Stomach (tissue), 9 donors: ENCODE results near the gene TWF2. TPM values are rescaled to one million over a fixed set of nuclear protein-coding genes. Genes with fewer than 3 reads are reported as not detected.

ENCODE experiments used
- DNase-seq, 2 donors: peaks; one replicate each; pipeline versions ENCODE4 v3.0.0 to v3.0.0-alpha.2; 2013 to 2019
- H3K27ac ChIP-seq, 5 donors: fragments of 200-600 bp in 4 of 5; sonication (generic) in 4 of 5; one replicate each; pipeline ENCODE4 v1.5.1; 2013 to 2019; ENCODE audit warnings: mild to moderate bottlenecking in 1 of 5, moderate library complexity in 1 of 5
- H3K27me3 ChIP-seq, 3 donors: fragments of 200-600 bp; sonication (generic); one replicate each; pipeline ENCODE4 v1.5.1; 2017 to 2019; ENCODE audit warnings: mixed run types in 1 of 3
- H3K36me3 ChIP-seq, 4 donors: fragments of 200-600 bp; sonication (generic); 1 replicate in 3 of 4; 2 replicates in 1 of 4; pipeline ENCODE4 v1.5.1; 2016 to 2019
- H3K4me1 ChIP-seq, 4 donors: fragments of 200-600 bp; sonication (generic); one replicate each; pipeline ENCODE4 v1.5.1; 2016 to 2019
- H3K4me3 ChIP-seq, 4 donors: fragments of 200-600 bp; sonication (generic) in 3 of 4; one replicate each; pipeline ENCODE4 v1.5.1; 2016 to 2019; ENCODE audit warnings: mild to moderate bottlenecking in 1 of 4
- H3K9me3 ChIP-seq, 4 donors: fragments of 200-600 bp; sonication (generic); one replicate each; pipeline ENCODE4 v1.5.1; 2016 to 2019
- EP300 ChIP-seq: sonication (generic); formaldehyde crosslinking; IDR thresholded peaks from one replicate; pipeline ENCODE4 v1.6.1; 2017; ENCODE audit warnings: antibody characterized with exemption
- POLR2A ChIP-seq, 4 donors: fragments of 450-650 bp; IDR thresholded peaks; one replicate each; pipeline ENCODE4 v1.6.1; 2016; ENCODE audit warnings: antibody characterized with exemption in 4 of 4, control low read depth in 2 of 4, mild to moderate bottlenecking in 1 of 4, moderate library complexity in 1 of 4
- POLR2AphosphoS5 ChIP-seq, 3 donors: sonication (generic); formaldehyde crosslinking; IDR thresholded peaks; one replicate each; pipeline ENCODE4 v1.6.1; 2016; ENCODE audit warnings: antibody characterized with exemption in 3 of 3
- WGBS, 5 donors: extraction: QIAGEN DNeasy Blood & Tissue Kit in 3 of 5; methylation state at CpG; one replicate each; pipeline versions ENCODE4 v1.1.5 to v1.1.7; 2013 to 2018; 5-methylcytosine and 5-hydroxymethylcytosine counted together
- intact Hi-C: fragments of 100-400 bp; cut with DNase I; formaldehyde crosslinking; loops from one replicate; pipeline ENCODE4 v1.15.1; 2023; ENCODE audit warnings: low total_unique reads
- polyA plus RNA-seq, 3 donors: library from polyadenylated mRNA; stranded (reverse); fragments of 200-250 nt; gene quantifications; one replicate each; pipeline ENCODE4 v1.2.3, GENCODE V29; 2013
- total RNA-seq, 5 donors: library from RNA; depleted of rRNA; stranded (reverse); fragments of >200 nt; gene quantifications; one replicate each; pipeline versions ENCODE4 v1.1.0 to v1.2.3, GENCODE V29; 2014 to 2016
- TF ChIP-seq, protein P1 (sequence below), 7 experiments: fragments of 450-650 bp in 4 of 7; fragments of 200-600 bp in 3 of 7; sonication (generic) in 3 of 7; IDR thresholded peaks; one replicate each; pipeline ENCODE4 v1.5.1; 2016 to 2019; ENCODE audit warnings: antibody characterized with exemption in 7 of 7, control low read depth in 2 of 7, mild to moderate bottlenecking in 1 of 7
- donor health status: healthy with polysubstance abuse.
- donor health status: Bipolar disorder and iron deficiency.
- donor health status: healthy.

Gene TWF2
- total and polyA plus RNA-seq, 8 donors, result 18.7 to 237 (median 40.0) TPM

DNA sequence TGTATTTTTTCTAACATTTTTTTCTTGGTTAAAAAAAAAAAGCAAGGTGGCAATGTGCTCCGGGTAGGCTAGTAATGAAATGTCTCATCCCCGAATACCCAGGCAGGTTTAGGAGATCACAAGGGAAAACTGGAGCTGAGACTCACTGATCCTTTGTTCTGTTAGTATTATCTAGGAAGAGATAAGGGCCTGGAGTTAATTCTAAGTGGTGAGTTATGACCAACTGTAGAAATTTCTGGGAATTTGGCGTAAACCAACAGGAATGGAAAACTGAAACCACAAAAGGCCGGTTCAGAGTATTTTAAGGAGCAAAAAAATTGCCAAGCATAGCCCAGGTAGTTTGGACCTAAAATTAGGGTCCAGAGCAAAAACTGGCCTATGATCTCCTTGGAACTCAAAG is 19.0 kb upstream of the TWF2 start:
- Histone ChIP-seq H3K4me3 (no peak overlapping the region), H3K4me1 (peaks cover 7 to 44% (median 25%) of the 10 kb centered on the region in 4 donors), H3K27me3 (no peaks in the 10 kb centered on the region), H3K27ac (no peak overlapping the region), H3K36me3 (peaks cover 91 to 100% (median 100%) of the 10 kb centered on the region in 4 donors), H3K9me3 (no peaks in the 10 kb centered on the region)
- intact Hi-C loops, result no loop called here
- no peak for TF ChIP-seq EP300
- no peak for TF ChIP-seq POLR2AphosphoS5 (IDR thresholded peaks at IDR 0.05)
- TF ChIP-seq, protein P1, sequence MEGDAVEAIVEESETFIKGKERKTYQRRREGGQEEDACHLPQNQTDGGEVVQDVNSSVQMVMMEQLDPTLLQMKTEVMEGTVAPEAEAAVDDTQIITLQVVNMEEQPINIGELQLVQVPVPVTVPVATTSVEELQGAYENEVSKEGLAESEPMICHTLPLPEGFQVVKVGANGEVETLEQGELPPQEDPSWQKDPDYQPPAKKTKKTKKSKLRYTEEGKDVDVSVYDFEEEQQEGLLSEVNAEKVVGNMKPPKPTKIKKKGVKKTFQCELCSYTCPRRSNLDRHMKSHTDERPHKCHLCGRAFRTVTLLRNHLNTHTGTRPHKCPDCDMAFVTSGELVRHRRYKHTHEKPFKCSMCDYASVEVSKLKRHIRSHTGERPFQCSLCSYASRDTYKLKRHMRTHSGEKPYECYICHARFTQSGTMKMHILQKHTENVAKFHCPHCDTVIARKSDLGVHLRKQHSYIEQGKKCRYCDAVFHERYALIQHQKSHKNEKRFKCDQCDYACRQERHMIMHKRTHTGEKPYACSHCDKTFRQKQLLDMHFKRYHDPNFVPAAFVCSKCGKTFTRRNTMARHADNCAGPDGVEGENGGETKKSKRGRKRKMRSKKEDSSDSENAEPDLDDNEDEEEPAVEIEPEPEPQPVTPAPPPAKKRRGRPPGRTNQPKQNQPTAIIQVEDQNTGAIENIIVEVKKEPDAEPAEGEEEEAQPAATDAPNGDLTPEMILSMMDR (IDR thresholded peaks at IDR 0.05), result no peak
- TF ChIP-seq POLR2A (IDR thresholded peaks at IDR 0.05), result no peak
- DNase-seq, result no peak
- WGBS, 5 donors, result 60 to 73% (median 72%) methylated on average over 4 of the region's 4 CpGs

DNA sequence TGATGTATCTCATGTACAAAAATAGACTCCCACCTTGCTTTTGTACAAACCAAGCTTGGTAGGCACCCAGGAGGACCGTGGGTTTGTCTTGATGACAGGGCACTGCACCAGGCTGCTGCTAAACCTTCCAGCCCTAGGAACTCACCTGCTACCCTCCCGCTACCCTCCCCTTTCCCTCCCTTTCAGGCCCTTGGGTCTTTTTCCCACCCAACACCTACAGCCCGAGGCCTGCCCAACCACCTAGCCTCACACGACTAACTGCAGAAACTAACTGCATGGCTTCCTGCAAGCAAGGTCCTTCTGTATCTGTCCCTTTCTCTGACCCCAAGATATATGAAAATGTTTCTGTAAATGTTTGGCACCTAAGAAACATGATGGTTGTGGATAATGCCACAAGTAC is 17.7 kb upstream of the TWF2 start:
- WGBS, 5 donors, result 74 to 85% (median 82%) methylated on average over 4 of the region's 4 CpGs
- H3K27ac ChIP-seq, result no peak overlapping the region
- H3K9me3 ChIP-seq, result no peaks in the 10 kb centered on the region
- no peak for DNase-seq
- no peak for TF ChIP-seq POLR2AphosphoS5 (IDR thresholded peaks at IDR 0.05)
- no peak for TF ChIP-seq EP300
- TF ChIP-seq, protein P1 (IDR thresholded peaks at IDR 0.05), result no peak
- no peak for TF ChIP-seq POLR2A (IDR thresholded peaks at IDR 0.05)
- H3K27me3 ChIP-seq, result no peaks in the 10 kb centered on the region
- peaks cover 7 to 39% (median 23%) of the 10 kb centered on the region in 4 donors for H3K4me1 ChIP-seq
- H3K36me3 ChIP-seq, result peaks cover 94 to 100% (median 99%) of the 10 kb centered on the region in 4 donors
- intact Hi-C loops, result no loop called here
- H3K4me3 ChIP-seq, result no peak overlapping the region

DNA sequence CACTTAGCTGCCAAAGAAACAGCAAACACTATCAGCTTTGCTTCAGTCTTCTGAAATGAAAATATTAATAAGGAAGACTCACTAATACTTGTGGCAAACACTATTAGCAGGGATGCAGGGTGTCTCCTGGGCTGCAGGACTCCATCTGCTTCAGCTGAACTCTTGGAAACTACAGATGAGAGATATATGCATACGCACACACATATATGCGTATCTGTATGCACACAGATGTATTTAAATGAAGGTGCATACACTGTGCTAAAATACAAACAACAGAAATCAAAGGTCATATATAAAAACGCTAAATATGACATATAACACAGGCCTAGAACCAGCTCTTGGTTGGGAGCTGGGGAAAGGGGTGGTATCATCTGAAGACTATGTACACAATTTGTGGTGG is 17.2 kb upstream of the TWF2 start:
- TF ChIP-seq, protein P1 (IDR thresholded peaks at IDR 0.05), result no peak
- TF ChIP-seq POLR2A (IDR thresholded peaks at IDR 0.05) (no peak), EP300 (no peak), POLR2AphosphoS5 (IDR thresholded peaks at IDR 0.05) (no peak)
- intact Hi-C loops, result no loop called here
- Histone ChIP-seq H3K4me3 (no peak overlapping the region), H3K27ac (no peak overlapping the region), H3K27me3 (no peaks in the 10 kb centered on the region), H3K9me3 (no peaks in the 10 kb centered on the region), H3K36me3 (peaks cover 89 to 100% (median 99%) of the 10 kb centered on the region in 4 donors), H3K4me1 (peaks cover 7 to 44% (median 23%) of the 10 kb centered on the region in 4 donors)
- DNase-seq, result no peak
- WGBS, 5 donors, result 71 to 86% (median 73%) methylated on average over 3 of the region's 3 CpGs

DNA sequence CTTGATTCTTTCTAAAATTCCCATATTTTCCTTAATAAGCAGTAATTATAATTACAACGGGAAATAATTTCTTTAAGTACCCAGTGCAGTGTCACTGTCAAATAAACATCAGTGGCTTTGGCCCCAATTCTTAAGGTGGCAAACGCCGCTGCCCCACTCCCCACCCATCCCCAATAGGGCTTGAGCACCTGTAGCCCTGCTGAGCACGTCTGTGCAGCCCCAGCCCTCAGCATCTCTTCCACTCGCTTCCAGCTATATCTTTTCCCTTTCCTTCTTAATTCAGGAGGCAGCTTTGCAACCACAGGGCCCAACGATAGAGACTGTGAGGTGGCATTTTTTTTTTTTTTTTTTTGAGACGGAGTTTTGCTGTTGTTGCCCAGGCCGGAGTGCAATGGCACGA is 15.7 kb upstream of the TWF2 start:
- Histone ChIP-seq H3K9me3 (no peaks in the 10 kb centered on the region), H3K4me3 (no peak overlapping the region), H3K36me3 (peaks cover 73 to 100% (median 99%) of the 10 kb centered on the region in 4 donors), H3K27me3 (no peaks in the 10 kb centered on the region), H3K27ac (peak overlapping the region in 1 of 5 donors; percentile 78), H3K4me1 (peaks cover 7 to 48% (median 23%) of the 10 kb centered on the region in 4 donors)
- WGBS, 5 donors, result 72 to 81% (median 76%) methylated on average over 9 of the region's 9 CpGs
- TF ChIP-seq POLR2A (IDR thresholded peaks at IDR 0.05) (no peak), EP300 (no peak), POLR2AphosphoS5 (IDR thresholded peaks at IDR 0.05) (no peak)
- TF ChIP-seq, protein P1 (IDR thresholded peaks at IDR 0.05), result no peak
- no peak for DNase-seq
- intact Hi-C loops, result no loop called here
